ENCODE results near the gene METTL26. TPM values are rescaled to one million over a fixed set of nuclear protein-coding genes. Genes with fewer than 3 reads are reported as not detected.

The METTL26 gene
- total RNA-seq, 6 experiments from 2014 or later = 91.6 to 115 (median 105) TPM

GRCh38 chr16:662597-662996 lies 26.5 kb upstream of the METTL26 start:
- TF ChIP-seq CTCF (IDR thresholded peaks at IDR 0.05) = no peak
- no peak for DNase-seq
- H3K4me3 Mint-ChIP-seq = no peak overlapping the region
- H3K4me1 Mint-ChIP-seq (ENCODE audit: low read depth) = no peaks in the 10 kb centered on the region
- no peaks in the 10 kb centered on the region for H3K36me3 Mint-ChIP-seq (ENCODE audit: low read depth)
- H3K27me3 Mint-ChIP-seq (ENCODE audit: insufficient read depth) = no peaks in the 10 kb centered on the region; the same call in 1 of the 2 replicates
- no peaks in the 10 kb centered on the region for H3K9me3 Mint-ChIP-seq
- no peak overlapping the region for H3K27ac Mint-ChIP-seq

- Mint-ChIP-seq H3K27ac (no peak overlapping the region), H3K36me3 (ENCODE audit: low read depth) (no peaks in the 10 kb centered on the region), H3K9me3 (no peaks in the 10 kb centered on the region), H3K4me1 (ENCODE audit: low read depth) (no peaks in the 10 kb centered on the region), H3K27me3 (ENCODE audit: insufficient read depth) (no peaks in the 10 kb centered on the region; the same call in 1 of the 2 replicates), H3K4me3 (no peak overlapping the region)
- no peak for TF ChIP-seq CTCF (IDR thresholded peaks at IDR 0.05)
- DNase-seq = no peak
Measured at GRCh38 chr16:662095-662494, 26.0 kb upstream of the METTL26 start.

GRCh38 chr16:661184-661821 lies 25.2 kb upstream of the METTL26 start:
- no peak overlapping the region for H3K27ac Mint-ChIP-seq
- H3K4me3 Mint-ChIP-seq = peak overlapping the region; percentile 13; the same call in 1 of the 2 replicates
- no peaks in the 10 kb centered on the region for H3K36me3 Mint-ChIP-seq (ENCODE audit: low read depth)
- no peak for DNase-seq
- no peaks in the 10 kb centered on the region; the same call in 1 of the 2 replicates for H3K27me3 Mint-ChIP-seq (ENCODE audit: insufficient read depth)
- H3K4me1 Mint-ChIP-seq (ENCODE audit: low read depth) = no peaks in the 10 kb centered on the region
- no peaks in the 10 kb centered on the region for H3K9me3 Mint-ChIP-seq
- peak; percentile 3; the same call in 1 of the 2 replicates for TF ChIP-seq CTCF (IDR thresholded peaks at IDR 0.05)

GRCh38 chr16:660459-661183 lies 24.5 kb upstream of the METTL26 start:
- peak; percentile 73 for TF ChIP-seq CTCF (IDR thresholded peaks at IDR 0.05)
- no peaks in the 10 kb centered on the region for H3K4me1 Mint-ChIP-seq (ENCODE audit: low read depth)
- H3K4me3 Mint-ChIP-seq = peak overlapping the region; percentile 13; the same call in 1 of the 2 replicates
- no peaks in the 10 kb centered on the region for H3K9me3 Mint-ChIP-seq
- H3K27ac Mint-ChIP-seq = no peak overlapping the region; the same call in 1 of the 2 replicates
- no peaks in the 10 kb centered on the region for H3K36me3 Mint-ChIP-seq (ENCODE audit: low read depth)
- DNase-seq = peak; percentile 76
- H3K27me3 Mint-ChIP-seq (ENCODE audit: insufficient read depth) = no peaks in the 10 kb centered on the region

GRCh38 chr16:660132-660458 lies 24.0 kb upstream of the METTL26 start:
- Mint-ChIP-seq H3K36me3 (ENCODE audit: low read depth) (no peaks in the 10 kb centered on the region), H3K27me3 (ENCODE audit: insufficient read depth) (no peaks in the 10 kb centered on the region), H3K27ac (no peak overlapping the region), H3K4me1 (ENCODE audit: low read depth) (no peaks in the 10 kb centered on the region), H3K9me3 (no peaks in the 10 kb centered on the region), H3K4me3 (no peak overlapping the region)
- no peak for DNase-seq
- TF ChIP-seq CTCF (IDR thresholded peaks at IDR 0.05) = no peak
